Glutamatergic neuron (in vitro differentiated cells): ENCODE results near the gene ZNF454. TPM values are rescaled to one million over a fixed set of nuclear protein-coding genes. Genes with fewer than 3 reads are reported as not detected.

Source experiments
- DNase-seq: peaks from one replicate; pipeline ENCODE4 v3.0.0; 2022
- H3K27ac Mint-ChIP-seq: one replicate; pipeline ENCODE4 v1.8.0; 2020; ENCODE audit warnings: mild to moderate bottlenecking, mixed read lengths, inconsistent platforms; ENCODE audit not compliant: unreplicated experiment
- H3K27me3 Mint-ChIP-seq: one replicate; pipeline ENCODE4 v1.8.0; 2020; ENCODE audit warnings: mild to moderate bottlenecking, moderate library complexity, mixed read lengths, inconsistent platforms; ENCODE audit not compliant: unreplicated experiment
- H3K36me3 Mint-ChIP-seq: one replicate; pipeline ENCODE4 v1.8.0; 2020; ENCODE audit warnings: mild to moderate bottlenecking, mixed read lengths, inconsistent platforms; ENCODE audit not compliant: unreplicated experiment
- H3K4me1 Mint-ChIP-seq: one replicate; pipeline ENCODE4 v1.8.0; 2020; ENCODE audit warnings: mild to moderate bottlenecking, low read depth, mixed read lengths, inconsistent platforms; ENCODE audit not compliant: unreplicated experiment
- H3K4me3 Mint-ChIP-seq: one replicate; pipeline ENCODE4 v1.8.0; 2020; ENCODE audit warnings: mild to moderate bottlenecking, mixed read lengths, inconsistent platforms; ENCODE audit not compliant: unreplicated experiment
- H3K9me3 Mint-ChIP-seq: one replicate; pipeline ENCODE4 v1.8.0; 2020; ENCODE audit warnings: mild to moderate bottlenecking, moderate library complexity, mixed read lengths, inconsistent platforms; ENCODE audit not compliant: unreplicated experiment
- total RNA-seq: library from RNA; stranded (reverse); fragmentation: NEBNext Ultra II Directional; extraction: Animal tissue kit (Norgen Biotek cat#: 25700); gene quantifications from one replicate; pipeline ENCODE4 v1.2.1, GENCODE V29; 2021; ENCODE audit not compliant: unreplicated experiment
- TF ChIP-seq, protein P1 (sequence below): fragments of 200-600 bp; sonication (generic); IDR thresholded peaks from one replicate; pipeline ENCODE4 v1.5.0; 2021; ENCODE audit not compliant: partially characterized antibody, unreplicated experiment

The ZNF454 gene
- total RNA-seq, 1 donor from 2014 or later = 9.3 TPM

DNA sequence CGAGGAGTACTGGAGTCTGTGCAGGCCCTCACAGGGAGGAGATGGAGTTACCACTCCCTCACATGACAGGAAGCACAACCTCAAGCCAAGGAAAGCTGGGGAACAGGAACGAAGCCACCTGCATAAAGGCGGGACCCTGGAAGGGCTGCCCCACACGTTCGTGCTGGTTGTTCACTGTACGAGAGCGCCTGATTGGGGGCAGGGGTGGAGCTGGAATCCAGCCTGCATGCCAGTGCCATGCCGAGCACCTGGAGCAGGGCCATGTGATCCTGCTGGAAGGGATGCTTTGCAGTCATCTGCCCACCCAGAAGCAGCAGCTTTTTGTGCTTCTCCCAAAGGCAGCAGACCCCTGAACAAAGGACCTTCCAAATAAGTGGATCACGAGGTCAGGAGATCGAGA, 42.7 kb downstream of the ZNF454 start:
- Mint-ChIP-seq H3K4me3 (no peak overlapping the region), H3K4me1 (no peaks in the 10 kb centered on the region), H3K27ac (no peak overlapping the region), H3K36me3 (peaks cover 50% of the 10 kb centered on the region), H3K9me3 (peaks cover 29% of the 10 kb centered on the region), H3K27me3 (peaks cover 8% of the 10 kb centered on the region)
- TF ChIP-seq, protein P1, sequence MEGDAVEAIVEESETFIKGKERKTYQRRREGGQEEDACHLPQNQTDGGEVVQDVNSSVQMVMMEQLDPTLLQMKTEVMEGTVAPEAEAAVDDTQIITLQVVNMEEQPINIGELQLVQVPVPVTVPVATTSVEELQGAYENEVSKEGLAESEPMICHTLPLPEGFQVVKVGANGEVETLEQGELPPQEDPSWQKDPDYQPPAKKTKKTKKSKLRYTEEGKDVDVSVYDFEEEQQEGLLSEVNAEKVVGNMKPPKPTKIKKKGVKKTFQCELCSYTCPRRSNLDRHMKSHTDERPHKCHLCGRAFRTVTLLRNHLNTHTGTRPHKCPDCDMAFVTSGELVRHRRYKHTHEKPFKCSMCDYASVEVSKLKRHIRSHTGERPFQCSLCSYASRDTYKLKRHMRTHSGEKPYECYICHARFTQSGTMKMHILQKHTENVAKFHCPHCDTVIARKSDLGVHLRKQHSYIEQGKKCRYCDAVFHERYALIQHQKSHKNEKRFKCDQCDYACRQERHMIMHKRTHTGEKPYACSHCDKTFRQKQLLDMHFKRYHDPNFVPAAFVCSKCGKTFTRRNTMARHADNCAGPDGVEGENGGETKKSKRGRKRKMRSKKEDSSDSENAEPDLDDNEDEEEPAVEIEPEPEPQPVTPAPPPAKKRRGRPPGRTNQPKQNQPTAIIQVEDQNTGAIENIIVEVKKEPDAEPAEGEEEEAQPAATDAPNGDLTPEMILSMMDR = no peak
- DNase-seq = no peak

DNA sequence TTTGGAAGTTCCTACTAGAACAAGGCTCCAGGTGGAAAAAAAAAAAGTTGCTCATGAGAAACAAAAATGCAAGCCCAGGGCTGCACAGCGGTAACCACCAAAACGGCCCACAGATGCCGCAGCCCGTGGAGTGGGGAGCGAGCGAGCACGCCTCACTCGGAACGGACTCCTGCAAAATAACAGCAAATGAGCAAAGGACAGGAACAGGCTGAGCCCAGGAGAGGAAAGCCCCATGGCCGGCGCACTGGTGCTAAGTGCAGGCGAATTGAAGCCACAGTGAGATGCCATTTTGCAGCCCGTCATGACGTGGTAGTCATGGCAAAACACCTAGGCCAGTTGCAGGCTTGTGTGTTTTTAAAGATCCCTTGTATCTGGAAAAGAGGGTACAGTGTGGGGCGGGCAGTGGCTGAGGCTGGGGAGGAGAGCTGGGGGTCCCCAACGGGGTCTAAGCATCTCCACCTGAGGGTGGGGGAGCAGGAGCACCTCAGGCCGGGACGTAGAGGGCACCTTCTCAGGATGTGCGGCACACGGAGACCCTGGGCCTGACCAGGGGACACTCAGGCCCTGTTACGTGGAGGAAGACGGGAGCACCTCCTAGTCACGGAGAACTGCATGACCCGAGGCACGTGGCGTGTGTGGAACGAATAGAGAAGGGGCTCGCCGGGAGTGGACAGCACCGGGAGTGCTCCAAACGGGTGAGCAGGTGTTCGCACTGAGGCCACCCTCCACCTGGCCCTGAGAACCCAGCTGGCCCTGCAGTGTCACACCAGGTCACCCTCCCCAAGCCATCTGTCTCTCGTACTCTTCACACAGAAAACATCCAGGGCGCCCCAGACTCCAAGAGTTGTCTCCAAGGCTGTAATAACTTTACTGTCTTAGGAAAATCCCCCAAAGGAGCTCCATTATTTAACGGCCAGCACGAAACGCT, 43.4 kb downstream of the ZNF454 start:
- Mint-ChIP-seq H3K36me3 (peaks cover 44% of the 10 kb centered on the region), H3K4me1 (no peaks in the 10 kb centered on the region), H3K9me3 (peaks cover 22% of the 10 kb centered on the region), H3K27me3 (peaks cover 8% of the 10 kb centered on the region), H3K27ac (no peak overlapping the region), H3K4me3 (no peak overlapping the region)
- TF ChIP-seq, protein P1 = no peak
- no peak for DNase-seq

DNA sequence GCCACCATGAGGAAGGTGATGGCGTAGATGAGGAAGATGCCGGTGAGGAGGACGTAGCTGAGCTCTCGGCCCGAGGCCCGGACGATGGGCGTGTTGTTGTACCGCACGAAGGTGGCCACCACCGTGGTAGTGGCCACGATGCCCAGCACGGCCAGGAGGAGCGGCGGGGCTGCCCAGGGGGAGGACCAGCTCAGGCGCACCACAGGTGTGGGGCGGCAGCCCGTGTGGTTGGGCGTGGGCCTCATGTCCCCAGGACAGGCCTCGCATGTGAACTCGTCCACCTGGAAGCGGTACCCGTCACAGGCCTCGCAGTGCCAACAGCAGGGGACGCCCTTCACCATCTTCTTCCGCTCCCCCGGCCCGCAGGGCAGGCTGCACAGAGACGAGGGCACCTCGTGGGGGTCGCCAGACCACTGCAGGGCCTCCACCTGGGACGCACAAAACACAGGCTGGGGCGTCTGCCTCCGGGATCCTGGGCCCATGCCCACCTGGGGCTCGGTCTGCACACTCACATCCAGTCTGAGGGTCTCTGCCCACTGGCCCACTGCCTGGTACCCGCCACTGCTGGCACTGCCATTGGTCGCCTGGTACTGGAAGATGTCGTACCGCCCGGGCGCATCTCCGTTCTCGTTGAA, 45.4 kb downstream of the ZNF454 start:
- Mint-ChIP-seq H3K36me3 (peaks cover 35% of the 10 kb centered on the region), H3K27ac (no peak overlapping the region), H3K27me3 (peaks cover 8% of the 10 kb centered on the region), H3K4me1 (no peaks in the 10 kb centered on the region), H3K9me3 (peaks cover 19% of the 10 kb centered on the region), H3K4me3 (no peak overlapping the region)
- TF ChIP-seq, protein P1 = no peak
- no peak for DNase-seq

DNA sequence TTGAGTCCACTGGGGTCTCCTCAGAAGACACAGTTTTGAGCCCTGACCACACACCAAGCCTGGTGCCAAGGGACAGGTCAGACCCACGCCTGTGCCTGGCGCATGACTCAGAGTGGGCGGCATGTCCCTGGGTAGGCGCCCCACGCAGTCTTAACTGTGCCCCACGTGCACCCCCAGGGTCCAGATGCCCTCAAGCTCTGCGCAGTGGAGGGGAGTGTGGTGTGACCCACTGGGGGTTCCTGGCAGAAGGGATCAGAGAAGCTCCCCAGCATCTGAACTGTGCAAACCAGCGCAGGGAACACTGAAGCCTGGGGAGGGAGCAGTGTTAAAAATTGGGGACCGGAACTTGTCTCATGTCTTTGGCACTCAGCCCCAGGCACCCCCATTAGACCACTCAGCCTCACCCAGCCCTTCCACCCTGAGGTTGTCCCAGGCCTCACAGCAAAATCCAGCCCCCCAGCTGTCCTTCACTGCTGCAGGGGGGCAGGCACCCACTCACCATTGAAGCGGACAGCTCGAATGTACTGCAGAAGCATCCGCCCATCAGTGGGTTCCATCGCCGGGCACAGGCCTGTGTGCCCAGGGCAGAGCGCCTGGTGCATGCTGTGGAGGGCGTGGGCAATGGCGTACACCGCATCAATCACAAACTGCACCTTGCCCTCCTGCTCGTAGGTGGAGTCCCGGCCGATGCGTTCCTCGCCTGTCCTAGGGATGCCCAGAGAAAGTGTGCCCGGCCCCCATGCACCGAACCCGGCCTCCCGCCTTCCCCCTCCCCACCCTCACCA, 47.6 kb downstream of the ZNF454 start:
- TF ChIP-seq, protein P1 = no peak
- no peak overlapping the region for H3K27ac Mint-ChIP-seq
- H3K27me3 Mint-ChIP-seq = peaks cover 19% of the 10 kb centered on the region
- no peak overlapping the region for H3K4me3 Mint-ChIP-seq
- H3K36me3 Mint-ChIP-seq = peaks cover 22% of the 10 kb centered on the region
- DNase-seq = no peak
- H3K4me1 Mint-ChIP-seq = no peaks in the 10 kb centered on the region
- peaks cover 17% of the 10 kb centered on the region for H3K9me3 Mint-ChIP-seq
